Measurements from ENCODE around the gene RNF151.

DNA sequence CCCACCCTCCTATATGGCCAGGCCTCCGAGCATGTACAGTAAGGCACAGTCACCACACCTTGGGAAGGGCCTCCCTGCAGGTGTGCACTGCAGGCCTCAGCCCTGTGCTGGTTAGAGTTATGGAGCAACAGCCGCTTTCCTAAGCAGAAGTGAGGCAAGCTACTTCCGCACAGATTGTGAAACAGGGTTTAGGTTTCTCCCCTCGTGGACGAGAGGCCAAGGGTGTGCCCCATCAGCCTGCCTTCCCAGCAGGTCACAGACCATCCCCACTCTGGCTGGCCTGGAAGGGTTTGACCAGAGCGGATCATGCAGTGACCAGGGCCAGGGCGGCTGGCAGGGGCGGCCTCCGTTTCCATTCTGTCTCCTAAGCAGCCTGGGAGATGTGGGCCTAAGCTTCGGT lies 28.3 kb upstream of the RNF151 start:
- TF ChIP-seq POLR2AphosphoS5 (IDR thresholded peaks at IDR 0.05; ENCODE audit: borderline replicate concordance, low read depth, low read length), result no peak
- TF ChIP-seq EZH2 (IDR thresholded peaks at IDR 0.05), result no peak

Measured in SK-N-MC (cell line).